ENCODE results near the gene YDJC.

DNA sequence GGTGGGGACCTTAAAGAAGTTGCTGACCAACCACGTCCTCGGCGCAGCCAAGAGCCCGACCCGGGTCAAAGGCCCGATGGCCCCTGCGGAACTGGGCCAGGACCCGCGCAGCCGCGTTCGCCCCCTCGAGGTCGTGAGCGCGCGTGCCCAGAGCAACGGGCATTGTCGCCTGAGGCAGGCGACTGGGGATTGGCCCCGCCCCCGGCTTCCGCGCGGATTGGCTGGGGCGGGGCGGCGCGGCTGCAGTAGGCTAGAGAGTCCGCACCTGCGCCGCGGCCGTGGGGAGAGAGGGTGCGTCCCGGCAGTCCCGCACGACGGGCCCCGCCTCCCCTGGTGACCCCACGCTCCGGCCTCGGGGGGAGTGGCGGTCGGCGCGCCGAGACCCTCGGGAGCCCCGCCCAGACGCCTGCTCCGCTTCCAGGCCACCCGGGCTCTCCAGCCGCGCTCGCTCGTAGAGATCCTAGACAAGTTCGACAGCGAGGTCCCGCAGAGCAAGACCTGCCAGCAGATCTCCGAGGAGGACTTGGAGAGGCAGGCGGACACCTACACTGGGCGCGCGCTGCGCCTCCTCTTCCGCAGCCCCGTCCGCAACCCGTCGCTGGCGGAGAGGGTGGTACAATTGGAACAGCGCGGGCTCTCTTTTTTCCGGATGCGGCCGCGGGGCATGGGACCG lies 27.7 kb upstream of the YDJC start:
- TF ChIP-seq CTCF (IDR thresholded peaks at IDR 0.05; ENCODE audit: poor library complexity): no peak
- no peak for TF ChIP-seq EZH2 (IDR thresholded peaks at IDR 0.05; ENCODE audit: borderline replicate concordance)
- no peak for TF ChIP-seq EZH2phosphoT487 (IDR thresholded peaks at IDR 0.05; ENCODE audit: low read depth, severe bottlenecking, unreplicated experiment)
